DLD1 (cell line): ENCODE results near the gene XYLB.
"Not testable (repeated sequence)": the region's sequence is repeated elsewhere in the genome, so short reads cannot be mapped to it uniquely, and the experiment has no call there.

Source experiments
- in situ Hi-C: cut with HindIII; loops from 2 replicates; pipeline ENCODE4 v1.10.0; 2017; ENCODE audit warnings: low sequenced_read_pairs

Gene XYLB

DNA sequence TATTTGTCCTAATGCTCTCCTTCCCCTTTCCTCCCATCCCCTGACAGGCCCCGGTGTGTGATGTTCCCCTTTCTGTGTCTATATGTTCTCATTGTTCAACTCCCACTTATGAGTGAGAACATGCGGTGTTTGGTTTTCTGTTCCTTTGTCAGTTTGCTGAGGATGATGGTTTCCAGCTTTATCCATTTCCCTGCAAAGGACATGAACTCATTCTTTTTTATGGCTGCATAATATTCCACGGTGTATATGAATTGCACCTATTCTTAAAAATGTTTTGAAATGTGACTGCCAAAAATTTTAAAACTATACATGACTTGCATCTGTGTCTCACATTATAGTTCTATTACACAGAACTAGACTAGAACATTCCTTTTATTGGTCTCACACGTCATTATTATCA is 25.9 kb upstream of the XYLB start:
- in situ Hi-C loops = not testable (repeated sequence)

DNA sequence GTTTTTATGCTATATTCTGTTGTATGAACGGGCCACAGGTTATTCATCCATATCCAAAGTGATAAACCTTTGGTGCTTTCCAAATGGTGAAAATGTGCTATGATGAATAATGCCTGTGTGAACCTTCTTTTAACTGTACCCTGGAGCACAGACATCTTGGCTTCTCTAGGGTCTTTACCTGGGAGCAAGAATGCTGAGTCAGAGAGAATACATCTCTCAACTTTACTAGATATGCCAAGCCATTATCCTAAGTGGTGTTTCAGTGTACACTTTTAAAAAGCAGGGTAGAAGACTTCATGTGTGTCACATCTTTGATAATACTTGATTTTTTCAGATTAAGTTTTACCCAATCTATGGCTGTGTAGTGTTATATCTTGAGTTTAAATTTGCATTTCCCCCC is 23.5 kb upstream of the XYLB start:
- in situ Hi-C loops = no loop called here

DNA sequence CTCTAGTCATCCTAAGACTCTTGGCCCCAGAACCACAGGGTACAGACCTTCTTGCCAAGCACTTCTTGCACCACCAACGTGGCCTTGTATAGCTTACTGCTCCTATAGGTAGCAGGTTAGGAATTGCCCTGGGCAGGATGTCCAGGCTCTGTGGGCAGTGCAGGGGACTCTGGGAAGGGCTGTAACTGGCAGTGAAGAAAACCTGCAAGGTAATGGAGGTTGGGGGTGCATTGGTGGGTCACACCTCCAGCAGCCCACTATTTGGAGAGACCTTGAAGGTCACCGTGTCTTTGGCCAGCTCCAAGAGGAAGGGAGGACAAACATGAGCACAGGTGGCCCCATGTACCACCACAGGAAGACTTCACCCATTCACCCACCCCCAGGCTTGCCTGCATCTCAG is 21.3 kb upstream of the XYLB start:
- in situ Hi-C loops = no loop called here

DNA sequence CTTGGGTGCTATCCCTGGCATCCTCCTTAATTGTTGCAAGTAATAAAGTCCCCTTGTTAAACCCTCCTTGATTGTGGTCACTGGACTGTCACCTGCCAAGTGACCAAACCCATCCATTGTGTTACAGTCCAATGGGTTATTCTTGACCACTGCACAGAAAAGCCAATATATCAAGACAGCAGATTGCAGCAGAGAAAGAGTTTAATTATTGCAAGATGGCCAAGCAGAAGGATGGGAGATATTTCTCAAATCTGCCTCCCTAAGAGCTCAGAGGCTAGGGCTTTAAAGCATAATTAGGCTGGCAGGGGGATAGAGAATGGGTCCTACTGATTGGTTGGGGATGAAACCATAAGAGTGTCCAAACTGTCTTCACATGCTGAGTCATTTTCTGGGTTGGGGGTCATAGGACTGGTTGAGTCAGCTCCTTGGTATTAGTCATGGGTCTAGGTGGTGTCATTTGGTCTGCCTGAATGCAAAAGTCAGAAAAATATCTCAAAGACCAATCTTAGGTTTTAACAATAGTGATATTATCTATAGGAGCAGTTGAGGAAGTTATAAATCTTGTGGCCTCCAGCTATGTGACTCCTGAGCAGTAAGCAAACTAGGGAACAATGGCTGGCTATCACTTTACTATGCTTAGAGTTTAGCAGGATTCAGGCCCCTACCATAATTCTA is 19.1 kb upstream of the XYLB start:
- in situ Hi-C loops = no loop called here

DNA sequence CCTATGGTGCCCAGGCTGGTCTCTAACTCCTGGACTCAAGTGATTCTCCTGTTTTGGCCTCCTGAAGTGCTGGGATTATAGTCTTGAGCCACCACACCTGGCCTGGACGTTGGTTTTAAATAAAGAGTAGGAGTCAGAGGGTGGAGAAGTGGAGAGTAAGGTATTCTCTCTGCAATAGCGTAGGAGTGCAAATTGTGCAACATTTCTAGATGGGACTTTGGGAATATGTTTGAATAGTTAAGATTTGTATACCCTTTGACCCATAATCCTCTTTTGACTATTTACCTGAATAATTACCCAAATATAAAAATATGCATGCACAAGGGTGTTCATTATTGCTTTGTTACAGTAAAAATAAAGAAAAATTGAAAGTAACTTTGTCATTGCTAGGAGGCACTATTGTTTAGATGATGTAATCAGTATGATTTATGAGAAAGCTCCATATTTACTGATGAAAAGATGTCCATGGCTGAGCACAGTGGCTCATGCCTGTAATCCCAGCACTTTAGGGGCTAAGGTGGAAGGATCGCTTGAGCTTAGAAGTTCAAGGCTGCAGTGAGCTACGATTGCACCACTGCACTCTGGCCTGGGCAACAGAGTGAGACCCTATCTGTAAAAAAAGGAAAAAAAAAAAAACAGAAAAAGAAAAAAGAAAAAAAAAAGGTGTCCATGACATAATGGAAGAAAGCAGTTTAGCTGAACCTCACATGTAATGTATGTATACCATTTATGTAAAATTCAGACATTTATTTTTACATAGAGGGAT is 15.1 kb upstream of the XYLB start:
- in situ Hi-C loops = no loop called here

DNA sequence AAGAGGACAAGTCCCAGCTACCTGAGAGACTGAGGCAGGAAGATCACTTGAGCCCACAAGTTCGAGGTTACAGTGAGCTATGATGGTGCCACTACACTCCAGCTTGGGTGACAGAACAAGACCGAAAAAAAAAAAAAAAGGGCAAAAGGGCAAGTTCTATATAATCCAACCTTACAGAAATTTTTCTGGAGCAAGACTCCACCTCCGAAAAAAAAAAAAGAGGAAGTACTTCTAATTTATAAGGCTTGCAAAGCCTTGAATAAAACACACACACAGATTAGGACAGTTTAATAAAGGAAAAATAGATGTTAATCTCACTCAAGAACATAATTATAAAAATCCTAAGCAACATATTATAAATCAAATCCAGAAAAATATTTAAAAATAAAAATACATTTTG is 14.4 kb upstream of the XYLB start:
- in situ Hi-C loops = no loop called here

DNA sequence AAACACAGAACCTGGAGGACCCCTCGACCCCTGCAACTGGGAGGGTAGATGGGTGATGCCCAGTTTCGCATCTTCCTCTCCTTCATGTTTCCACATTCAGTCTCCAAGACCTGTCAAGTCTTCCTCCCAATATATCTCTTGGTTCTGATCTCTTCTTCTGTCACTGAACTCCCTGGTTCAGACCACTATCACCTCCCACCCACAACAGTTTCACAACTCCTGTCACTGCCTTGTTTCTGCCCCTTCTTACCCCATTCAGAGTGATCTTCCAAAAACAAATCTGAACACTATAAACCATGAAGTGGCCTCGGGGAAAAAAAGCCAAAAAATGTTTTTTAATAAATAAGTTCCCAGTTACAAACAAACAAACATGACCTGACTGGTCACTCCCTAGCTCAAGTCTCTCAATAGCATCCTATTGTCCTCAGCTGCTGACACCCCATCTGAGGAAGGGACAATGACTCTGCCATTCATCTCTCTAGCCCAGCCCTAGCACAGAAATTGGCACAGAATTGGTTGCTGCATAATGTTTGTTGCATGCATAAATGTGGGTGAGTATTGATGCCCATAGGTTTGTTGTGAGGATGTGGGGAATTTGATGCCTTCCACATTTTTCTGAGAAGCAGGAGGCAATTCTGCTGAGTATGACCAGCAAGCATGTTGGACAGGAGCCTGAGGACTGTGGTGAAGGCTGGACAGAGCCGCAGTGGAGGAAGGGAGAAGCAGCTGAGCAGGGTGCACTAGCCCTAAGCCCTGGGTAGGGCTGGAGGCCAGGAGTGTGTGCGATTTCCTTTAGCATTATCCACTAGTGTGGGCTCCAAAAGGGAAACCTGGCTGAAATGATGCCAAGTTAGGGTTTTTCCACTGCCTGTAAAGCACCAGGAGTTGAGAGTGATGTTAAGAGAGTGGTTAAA is 12.2 kb upstream of the XYLB start:
- in situ Hi-C loops = no loop called here

DNA sequence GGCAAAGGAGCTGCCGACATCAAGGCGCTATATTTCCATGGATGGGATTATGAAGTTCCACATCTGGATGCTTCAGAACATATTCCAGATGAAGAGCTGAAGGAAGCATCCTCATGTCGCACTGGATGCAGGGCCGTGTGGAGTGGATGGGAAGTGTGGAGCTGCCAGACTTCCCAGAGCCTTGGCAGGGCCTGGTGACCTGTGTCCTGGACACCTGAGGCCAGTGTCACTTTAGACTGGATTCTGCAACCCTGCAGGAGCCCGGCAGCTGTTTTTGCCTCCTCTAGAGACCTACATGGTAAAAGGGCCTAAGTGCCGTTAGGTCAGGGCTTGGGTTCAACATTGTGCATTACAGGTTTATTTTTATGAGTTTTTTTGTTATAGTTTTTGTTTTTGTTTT is 11.3 kb upstream of the XYLB start:
- in situ Hi-C loops = no loop called here

DNA sequence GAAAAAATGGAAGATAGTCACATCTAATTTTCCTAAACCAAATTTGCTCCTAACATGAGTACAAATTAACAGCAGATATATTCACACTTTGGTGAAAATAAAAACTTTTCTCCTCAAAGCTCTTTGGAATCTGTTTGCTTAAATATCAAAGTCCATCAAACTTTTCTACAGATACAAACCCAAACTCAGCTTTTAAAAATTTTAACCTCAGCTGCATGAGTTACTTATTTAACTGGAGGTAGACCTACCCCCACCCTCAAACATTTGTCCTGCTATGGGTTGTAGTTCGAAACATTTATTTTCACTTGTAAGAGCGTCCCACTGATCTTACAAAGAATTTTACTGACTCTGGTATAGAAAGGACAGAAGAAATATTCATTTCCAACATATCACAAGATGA is 8.9 kb upstream of the XYLB start:
- in situ Hi-C loops = no loop called here

DNA sequence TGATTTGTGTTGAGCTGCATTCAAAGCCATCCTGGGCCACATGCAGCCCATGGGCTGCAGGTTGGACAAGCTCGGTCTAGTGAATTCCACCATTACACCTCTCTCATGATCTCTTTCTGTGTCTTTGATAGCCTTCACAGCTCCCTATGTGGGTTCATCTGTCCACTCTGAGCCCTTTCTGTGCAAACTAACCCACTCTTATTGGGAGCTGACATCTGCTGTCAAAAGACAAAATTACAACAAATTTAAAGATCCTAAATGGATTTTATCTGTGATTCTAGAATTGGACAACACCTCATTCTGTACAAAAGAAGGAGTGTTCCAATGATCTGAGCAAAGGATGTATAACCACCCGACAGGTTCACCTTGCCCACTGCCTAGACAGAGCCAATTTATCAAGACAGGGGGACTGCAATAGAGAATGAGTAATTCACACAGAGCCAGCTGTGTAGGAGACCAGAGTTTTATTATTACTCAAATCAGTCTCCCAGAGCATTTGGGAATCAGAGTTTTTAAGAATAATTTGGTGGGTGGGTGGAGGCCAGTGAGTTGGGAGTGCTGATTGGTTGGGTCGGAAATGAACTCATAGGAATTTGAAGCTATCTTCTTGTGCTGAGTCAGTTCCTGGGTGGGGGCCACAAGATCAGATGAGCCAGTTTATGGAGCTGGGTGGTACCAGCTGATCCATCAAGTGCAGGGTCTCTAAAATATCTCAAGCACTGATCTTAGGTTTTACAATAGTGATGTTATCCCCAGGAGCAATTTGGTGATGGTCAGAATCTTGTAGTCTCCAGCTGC is 2.6 kb upstream of the XYLB start:
- in situ Hi-C loops = no loop called here

DNA sequence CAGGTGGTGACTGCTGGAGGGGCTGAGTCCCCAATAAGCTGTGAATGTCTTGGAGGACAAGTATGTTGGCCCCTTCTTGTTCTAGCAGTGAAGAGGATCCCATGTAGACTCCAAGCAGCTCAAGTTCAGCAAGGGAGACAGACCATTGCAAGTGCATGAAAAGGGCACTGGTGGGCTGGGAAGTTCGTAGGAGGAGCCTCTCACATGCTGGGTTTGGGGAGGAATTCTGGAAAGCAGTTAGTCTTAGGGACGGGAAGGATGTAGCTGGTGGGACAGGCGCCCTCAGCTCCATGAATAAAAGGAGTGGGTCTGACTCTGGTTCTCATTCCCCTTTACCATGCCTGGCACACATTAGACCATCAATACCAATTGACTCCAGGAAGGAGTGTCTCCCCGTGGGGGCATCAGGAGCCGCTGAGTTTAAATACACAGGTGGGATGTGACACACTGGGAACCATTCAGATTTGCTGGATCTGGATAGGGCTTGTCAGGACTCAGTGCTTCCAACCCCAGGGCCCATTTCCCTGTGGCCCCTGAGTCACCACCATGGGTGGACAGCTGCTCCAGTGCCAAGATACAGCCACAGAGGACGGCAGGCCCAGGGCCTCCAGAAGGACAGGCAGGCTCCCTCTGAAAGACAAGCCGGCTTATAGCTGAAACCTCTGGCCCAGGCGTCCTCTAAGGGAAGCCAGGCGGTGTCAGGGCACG is 552 bp upstream of the XYLB start:
- in situ Hi-C loops = no loop called here

DNA sequence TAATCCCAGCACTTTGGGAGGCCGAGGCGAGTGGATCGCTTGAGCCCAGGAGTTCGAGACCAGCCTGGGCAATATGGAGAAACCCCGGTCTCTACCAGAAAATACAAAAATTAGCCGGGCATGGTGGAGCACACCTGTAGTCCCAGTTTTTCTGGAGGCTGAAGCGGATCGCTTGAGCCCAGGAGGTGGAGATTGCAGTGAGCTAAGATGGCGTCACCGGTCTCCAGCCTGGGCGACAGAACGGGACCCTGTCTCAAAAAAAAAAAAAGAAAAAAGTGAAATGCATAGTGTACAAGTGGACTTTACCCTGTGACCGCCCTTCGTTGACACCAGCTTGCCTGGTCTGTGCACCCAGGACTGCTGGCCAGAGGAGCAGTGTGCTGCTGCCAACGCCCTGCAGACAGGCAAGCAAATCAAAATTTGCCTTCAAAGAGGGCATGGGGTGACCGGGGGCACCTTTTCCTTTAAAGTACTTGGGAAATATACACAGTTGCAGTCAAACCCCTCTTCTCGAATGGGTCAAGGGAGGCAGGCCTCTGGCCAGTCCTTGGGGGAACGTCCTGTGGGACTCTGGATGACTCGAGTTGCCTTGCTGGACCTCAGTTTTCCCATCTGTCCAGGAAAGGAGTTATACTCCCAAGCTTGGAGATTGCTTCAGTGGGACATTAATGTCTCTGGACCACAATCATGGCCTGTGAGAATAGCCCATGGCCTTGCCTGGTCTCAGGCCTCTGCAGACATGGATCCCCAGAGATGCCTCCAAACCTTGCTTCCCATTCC is 1.0 kb downstream of the XYLB start:
- in situ Hi-C loops = no loop called here

DNA sequence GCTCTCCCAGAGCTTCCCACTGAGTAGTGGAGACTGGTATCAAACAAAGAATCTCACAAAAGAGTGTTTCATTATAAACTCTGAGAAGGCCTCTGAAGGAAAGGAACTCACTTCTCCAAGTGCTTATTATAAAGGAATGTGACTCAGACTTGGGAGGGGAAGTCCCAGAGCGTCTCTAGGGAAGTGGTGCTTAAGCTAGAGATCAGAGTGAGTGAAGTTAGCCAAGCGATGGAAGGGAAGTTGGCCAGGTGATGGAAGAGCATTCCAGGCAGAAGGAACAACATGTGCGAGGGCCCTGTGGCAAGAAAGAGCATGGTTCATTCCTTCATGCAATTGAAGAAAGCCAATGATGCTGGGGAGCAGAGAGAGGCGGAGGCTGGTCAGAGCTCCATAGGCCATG is 2.3 kb downstream of the XYLB start:
- in situ Hi-C loops = no loop called here

DNA sequence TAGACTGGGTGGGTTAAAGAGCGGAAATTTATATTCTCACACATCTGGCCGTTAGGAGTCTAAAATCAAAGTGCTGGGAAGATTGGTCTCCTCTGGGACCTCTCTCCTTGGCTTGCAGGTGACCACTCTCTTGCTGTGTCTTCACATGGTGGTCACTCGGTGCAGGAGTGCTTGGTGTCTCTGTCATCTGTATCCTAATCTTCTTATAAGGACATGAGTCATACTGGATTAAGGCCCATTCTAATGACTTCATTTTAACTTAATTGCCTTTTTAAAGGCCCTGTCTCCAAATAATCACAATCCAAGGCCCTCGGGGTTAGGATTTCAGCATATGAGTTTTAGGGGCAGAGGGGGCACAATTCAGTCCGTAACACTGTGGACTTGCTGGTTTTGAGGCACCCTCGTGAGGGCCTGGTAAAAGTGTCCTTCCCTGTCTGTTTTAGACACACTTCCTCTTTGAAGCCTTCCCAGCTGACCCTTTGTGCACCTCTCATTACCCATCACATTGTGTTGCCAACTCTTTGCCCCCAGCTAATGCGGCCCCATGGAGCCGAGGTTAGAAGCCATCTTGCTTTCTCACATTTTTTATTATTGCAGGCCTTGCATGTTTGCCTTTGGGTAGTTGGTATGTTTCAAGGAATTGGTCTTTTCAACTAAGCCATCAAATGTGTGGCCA is 3.2 kb downstream of the XYLB start:
- in situ Hi-C loops = loop anchor here (25.0 kb wide), 1 partner anchor 112 kb away; the partner anchor contains the start of gene ACVR2B

DNA sequence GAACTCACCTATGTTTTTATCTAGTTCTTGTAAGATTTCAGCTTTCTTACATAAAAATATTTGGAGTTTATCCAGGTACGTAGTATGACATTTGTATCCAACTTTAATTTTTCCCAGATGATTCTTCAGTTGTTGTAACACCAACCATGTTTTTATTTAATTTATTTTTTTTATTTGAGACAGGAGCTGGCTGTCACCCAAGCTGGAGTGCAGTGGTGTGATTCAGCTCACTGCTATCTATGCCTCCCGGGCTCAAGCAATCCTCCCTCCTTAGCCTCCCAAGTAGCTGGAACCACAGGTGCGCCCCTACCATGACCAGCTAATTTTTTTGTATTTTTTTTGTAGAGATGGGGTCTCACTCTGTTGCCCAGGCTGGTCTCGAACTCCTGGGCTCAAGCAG is 6.6 kb downstream of the XYLB start:
- in situ Hi-C loops = loop anchor here (25.0 kb wide), 1 partner anchor 109 kb away; the partner anchor contains the start of gene ACVR2B

DNA sequence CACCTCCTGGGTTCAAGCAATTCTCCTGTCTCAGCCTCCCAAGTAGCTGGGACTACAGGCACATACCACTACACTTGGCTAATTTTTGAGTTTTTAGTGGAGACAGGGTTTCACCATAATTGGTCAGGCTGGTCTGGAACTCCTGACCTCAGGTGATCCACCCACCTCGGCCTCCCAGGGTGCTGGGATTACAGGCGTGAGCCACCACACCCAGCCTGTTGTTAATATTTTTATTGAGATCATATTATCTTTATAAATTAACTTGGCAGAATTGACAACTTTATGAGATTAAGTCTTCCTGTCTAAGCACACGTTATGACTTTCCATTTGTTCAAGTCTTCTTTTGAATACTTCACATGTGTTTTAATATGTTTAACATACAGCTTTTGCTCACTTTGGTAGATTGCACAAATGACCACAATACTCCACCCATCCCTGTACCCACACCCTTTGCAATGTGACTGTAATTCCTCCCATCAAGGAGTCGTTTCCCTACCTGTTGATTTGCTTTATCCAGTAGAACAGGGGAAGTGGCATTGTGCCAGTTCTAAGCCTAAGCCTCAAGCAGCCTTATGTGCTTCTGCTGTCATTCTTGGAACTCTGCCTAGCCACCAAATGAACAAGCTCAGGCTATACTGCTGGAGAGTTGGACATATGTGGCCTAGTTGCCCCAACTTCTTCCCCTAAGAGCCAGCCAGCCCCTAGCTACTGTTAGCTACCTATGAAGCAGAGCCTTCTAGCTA is 8.2 kb downstream of the XYLB start:
- in situ Hi-C loops = loop anchor here (25.0 kb wide), 1 partner anchor 108 kb away; the partner anchor contains the start of gene ACVR2B

DNA sequence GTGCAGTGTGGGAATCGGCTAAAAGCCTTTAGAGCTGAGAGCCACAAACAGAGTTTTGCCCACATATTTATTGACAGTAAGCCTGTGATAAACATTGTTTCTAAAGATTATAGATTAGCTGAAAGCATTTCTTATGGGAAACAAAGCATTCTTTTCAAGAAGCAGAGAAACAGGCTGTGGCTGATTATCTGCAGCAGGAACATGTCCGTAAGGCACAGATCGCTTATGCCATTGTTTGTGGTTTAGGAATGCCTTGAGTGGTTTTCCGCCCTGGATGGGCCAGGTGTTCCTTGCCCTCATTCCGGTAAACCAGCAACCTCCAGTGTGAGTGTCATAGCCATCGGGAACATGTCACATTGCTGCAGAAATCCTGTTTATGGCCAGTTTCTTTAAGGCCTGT is 12.5 kb downstream of the XYLB start:
- in situ Hi-C loops = loop anchor here (25.0 kb wide), 1 partner anchor 103 kb away; the partner anchor contains the start of gene ACVR2B

DNA sequence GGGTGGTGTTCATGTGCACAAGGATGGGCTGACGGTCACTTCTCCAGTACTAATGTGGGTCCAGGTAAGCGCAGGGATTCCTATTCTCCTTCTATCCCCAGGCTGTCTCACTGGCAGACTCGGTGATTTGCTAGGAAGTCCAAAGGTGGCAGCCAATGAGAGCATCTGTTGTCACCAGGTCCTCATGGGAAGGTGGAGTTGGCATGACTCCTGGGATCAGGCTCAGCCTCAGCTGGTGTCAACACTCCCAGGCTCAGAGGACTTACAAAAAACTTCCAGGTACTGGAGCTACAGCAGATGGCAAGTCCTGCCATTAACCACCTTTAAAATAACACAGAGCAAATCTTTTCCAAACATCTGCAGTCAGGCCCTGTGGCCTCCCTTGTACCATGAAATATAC is 13.8 kb downstream of the XYLB start:
- in situ Hi-C loops = loop anchor here (25.0 kb wide), 1 partner anchor 102 kb away; the partner anchor contains the start of gene ACVR2B
